Activated CD8-positive, alpha-beta memory T cell treated with anti-CD3 and anti-CD28 coated beads, Interleukin-2, amount 50 U/mL, for 24 hours (primary cell): ENCODE results near the gene CHST15.

Experiments used
- DNase-seq: peaks from one replicate; pipeline ENCODE4 v3.0.0-alpha.2; 2020; ENCODE audit errors: extremely low read depth

CHST15 gene

GRCh38 chr10:124092860-124093773 is at the start of gene CHST15:
CHST15 (minus strand) TSS chr10:124093598; CDS start chr10:124046212, 47,386 bp downstream.
- DNase-seq = no peak

GRCh38 chr10:124142960-124143359 is 49.6 kb upstream of the CHST15 start:
- DNase-seq = no peak

GRCh38 chr10:124142006-124142739 is 48.8 kb upstream of the CHST15 start:
- no peak for DNase-seq

GRCh38 chr10:124138883-124139348 is 45.5 kb upstream of the CHST15 start:
- no peak for DNase-seq

GRCh38 chr10:124138195-124138882 is 44.9 kb upstream of the CHST15 start:
- DNase-seq = no peak

- no peak for DNase-seq
These were observed 41.0 kb upstream of the CHST15 start for GRCh38 chr10:124134251-124134893.

GRCh38 chr10:124132876-124133275 is 39.5 kb upstream of the CHST15 start:
- DNase-seq = no peak

- DNase-seq = no peak
These were observed 38.9 kb upstream of the CHST15 start for GRCh38 chr10:124132306-124132705.

GRCh38 chr10:124131172-124131571 is 37.8 kb upstream of the CHST15 start:
- DNase-seq = no peak

- no peak for DNase-seq
These were observed 37.0 kb upstream of the CHST15 start for GRCh38 chr10:124130198-124130900.

- DNase-seq = no peak
These were observed 36.1 kb upstream of the CHST15 start for GRCh38 chr10:124129471-124129870.

- DNase-seq = no peak
These were observed 35.4 kb upstream of the CHST15 start for GRCh38 chr10:124128811-124129145.

- no peak for DNase-seq
These were observed 34.8 kb upstream of the CHST15 start for GRCh38 chr10:124127965-124128810.

- DNase-seq = no peak
These were observed 34.2 kb upstream of the CHST15 start for GRCh38 chr10:124127563-124127962.

GRCh38 chr10:124126983-124127385 is 33.6 kb upstream of the CHST15 start:
- DNase-seq = no peak

- no peak for DNase-seq
These were observed 33.0 kb upstream of the CHST15 start for GRCh38 chr10:124126145-124126982.

GRCh38 chr10:124125305-124126116 is 32.1 kb upstream of the CHST15 start:
- DNase-seq = no peak

- DNase-seq = no peak
These were observed 31.4 kb upstream of the CHST15 start for GRCh38 chr10:124124769-124125161.
